ENCODE results near the gene SYNM.

The SYNM gene

DNA sequence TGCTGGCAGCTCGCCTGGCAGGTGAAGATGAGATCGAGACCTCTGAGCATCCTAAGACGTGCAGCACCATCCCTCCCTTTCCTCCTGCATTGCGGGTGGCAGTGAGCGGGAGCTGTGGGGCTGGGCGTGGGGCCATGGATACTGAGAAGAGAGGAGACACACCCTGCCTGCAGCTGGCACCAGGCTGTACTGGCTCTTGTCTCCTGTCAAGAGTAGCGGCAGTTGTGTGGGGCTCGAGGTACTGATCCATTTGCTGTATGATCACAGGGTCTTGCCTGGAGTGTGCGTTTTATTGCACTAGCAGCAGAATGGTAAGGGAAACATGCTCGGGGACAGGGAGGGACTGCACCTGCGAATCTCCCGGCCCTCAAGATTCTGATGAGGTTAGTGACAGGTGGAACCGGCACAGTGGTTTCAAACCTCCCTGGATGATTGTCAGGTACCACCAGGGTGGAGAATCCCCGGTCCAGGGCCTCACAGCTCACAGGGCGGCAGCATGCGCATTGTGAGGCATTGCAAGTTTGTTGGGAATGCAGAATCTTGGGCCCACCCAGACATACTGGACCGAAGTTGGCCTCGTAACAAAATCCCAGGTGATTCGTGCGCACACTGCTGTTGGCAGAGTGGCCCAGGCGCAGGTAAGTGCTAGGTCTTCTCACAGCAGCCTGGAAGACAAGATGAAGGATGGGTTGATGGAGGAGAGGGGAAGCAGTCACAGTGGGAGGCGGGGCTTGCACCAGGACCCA lies 14.1 kb downstream of the SYNM start:
- Histone ChIP-seq H3K9me3 (no peaks in the 10 kb centered on the region), H3K27me3 (peaks cover 28% of the 10 kb centered on the region), H3K36me3 (no peaks in the 10 kb centered on the region), H3K27ac (no peak overlapping the region), H3K4me3 (ENCODE audit: low read depth in 1 of 2, low read length in 1 of 2) (no peak overlapping the region), H3K4me1 (ENCODE audit: control insufficient read depth in 1 of 2, insufficient read depth in 1 of 2, low read depth in 1 of 2, low read length in 1 of 2) (no peaks in the 10 kb centered on the region)
- TF ChIP-seq, protein P1, sequence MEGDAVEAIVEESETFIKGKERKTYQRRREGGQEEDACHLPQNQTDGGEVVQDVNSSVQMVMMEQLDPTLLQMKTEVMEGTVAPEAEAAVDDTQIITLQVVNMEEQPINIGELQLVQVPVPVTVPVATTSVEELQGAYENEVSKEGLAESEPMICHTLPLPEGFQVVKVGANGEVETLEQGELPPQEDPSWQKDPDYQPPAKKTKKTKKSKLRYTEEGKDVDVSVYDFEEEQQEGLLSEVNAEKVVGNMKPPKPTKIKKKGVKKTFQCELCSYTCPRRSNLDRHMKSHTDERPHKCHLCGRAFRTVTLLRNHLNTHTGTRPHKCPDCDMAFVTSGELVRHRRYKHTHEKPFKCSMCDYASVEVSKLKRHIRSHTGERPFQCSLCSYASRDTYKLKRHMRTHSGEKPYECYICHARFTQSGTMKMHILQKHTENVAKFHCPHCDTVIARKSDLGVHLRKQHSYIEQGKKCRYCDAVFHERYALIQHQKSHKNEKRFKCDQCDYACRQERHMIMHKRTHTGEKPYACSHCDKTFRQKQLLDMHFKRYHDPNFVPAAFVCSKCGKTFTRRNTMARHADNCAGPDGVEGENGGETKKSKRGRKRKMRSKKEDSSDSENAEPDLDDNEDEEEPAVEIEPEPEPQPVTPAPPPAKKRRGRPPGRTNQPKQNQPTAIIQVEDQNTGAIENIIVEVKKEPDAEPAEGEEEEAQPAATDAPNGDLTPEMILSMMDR (IDR thresholded peaks at IDR 0.05), result no peak

DNA sequence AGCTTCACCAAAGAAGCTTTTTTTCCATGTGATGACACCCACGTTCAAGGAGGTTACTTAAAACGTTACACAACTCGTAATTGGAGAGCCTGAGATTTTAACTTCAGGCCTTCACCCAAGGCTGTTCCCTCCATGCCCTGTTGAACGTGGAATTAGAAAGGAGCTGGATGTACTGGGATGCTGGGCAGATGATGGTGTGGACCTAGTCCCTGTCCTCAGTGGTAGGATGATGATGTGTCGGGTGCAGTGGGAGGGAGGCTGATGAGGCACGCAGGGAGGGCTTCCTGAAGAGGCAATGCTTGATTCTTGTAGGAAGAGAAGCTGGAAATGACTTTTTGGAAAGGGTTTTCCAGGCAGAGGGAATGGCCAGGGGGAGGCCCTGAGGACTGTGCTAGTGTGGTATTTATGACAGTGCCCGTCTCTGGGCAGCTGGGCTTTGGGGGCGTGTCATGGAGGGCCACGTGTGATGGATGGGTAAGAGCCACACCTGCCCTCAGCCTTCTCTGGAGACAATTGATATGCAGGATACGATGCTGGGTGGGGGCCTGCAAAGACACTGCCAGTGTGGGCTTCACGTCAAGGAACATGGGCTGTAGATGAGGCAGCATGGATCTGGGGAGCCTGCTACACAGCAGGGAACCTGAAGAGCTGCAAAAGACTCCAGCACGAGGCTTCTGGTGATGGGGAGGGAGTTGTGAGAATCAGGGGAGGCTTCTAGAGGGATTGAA lies 15.3 kb downstream of the SYNM start:
- H3K4me3 ChIP-seq (ENCODE audit: low read depth in 1 of 2, low read length in 1 of 2), result no peak overlapping the region
- no peaks in the 10 kb centered on the region for H3K4me1 ChIP-seq (ENCODE audit: control insufficient read depth in 1 of 2, insufficient read depth in 1 of 2, low read depth in 1 of 2, low read length in 1 of 2)
- H3K9me3 ChIP-seq, result no peaks in the 10 kb centered on the region
- TF ChIP-seq, protein P1 (IDR thresholded peaks at IDR 0.05), result no peak
- no peak overlapping the region for H3K27ac ChIP-seq
- H3K27me3 ChIP-seq, result peaks cover 35% of the 10 kb centered on the region
- H3K36me3 ChIP-seq, result no peaks in the 10 kb centered on the region

DNA sequence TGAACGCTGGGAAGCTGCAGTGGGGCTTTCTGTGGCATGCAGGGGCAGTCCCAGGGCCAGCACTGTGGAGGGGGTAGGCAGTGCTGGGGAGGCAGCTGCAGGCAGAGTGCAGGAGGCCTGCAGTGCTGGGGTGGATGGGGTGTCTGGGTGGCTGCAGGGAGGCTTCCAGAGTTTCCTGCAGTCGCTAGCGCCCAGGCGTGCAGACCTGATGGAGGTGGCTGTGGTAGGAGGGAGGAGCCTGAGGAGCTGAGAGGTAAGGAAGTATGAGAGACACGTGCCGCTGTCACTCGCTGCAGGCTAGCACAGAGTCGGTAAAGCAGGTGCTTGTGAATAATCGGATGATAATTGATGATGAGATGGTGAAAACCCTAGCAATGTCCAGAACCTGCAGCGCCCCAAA lies 16.3 kb downstream of the SYNM start:
- Histone ChIP-seq H3K36me3 (no peaks in the 10 kb centered on the region), H3K4me3 (ENCODE audit: low read depth in 1 of 2, low read length in 1 of 2) (no peak overlapping the region), H3K27ac (no peak overlapping the region), H3K9me3 (no peaks in the 10 kb centered on the region), H3K27me3 (peaks cover 35% of the 10 kb centered on the region), H3K4me1 (ENCODE audit: control insufficient read depth in 1 of 2, insufficient read depth in 1 of 2, low read depth in 1 of 2, low read length in 1 of 2) (no peaks in the 10 kb centered on the region)
- TF ChIP-seq, protein P1 (IDR thresholded peaks at IDR 0.05), result no peak

DNA sequence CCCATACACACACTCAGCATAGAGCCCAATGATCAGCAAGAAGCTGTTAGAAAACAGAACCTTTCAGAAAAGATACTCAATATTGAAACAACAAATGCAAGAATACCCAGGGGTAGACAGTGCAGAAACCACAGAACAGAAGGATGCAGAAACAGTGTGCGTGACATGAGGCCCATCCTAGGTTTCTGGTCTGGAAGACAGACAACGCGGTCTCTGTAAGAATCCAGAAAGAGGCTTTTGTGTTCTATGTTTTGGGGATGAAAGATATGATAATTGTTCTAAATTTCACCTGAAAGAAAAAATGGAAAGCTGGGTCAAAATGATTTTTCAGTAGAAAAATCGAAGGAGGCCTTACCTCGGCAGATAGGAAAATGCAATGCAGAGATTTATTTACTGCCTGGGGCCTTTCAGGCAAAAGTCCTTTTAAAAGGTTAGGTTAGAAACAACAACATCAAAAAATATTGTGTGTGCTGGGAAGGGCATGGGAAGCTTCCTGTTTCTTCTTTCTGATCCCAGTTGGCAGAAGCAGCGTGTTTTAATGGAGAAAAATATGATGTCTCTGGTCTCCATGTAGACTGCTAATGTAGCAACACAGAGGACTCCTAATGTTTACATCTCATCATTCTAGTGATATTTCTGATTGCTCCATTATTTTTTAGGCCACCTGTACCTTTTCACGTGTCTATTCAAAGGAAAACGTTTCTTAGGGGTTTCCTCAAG lies 17.0 kb downstream of the SYNM start:
- no peaks in the 10 kb centered on the region for H3K36me3 ChIP-seq
- H3K4me1 ChIP-seq (ENCODE audit: control insufficient read depth in 1 of 2, insufficient read depth in 1 of 2, low read depth in 1 of 2, low read length in 1 of 2), result no peaks in the 10 kb centered on the region
- TF ChIP-seq, protein P1 (IDR thresholded peaks at IDR 0.05), result no peak
- H3K9me3 ChIP-seq, result no peaks in the 10 kb centered on the region
- peaks cover 35% of the 10 kb centered on the region for H3K27me3 ChIP-seq
- H3K4me3 ChIP-seq (ENCODE audit: low read depth in 1 of 2, low read length in 1 of 2), result no peak overlapping the region
- H3K27ac ChIP-seq, result no peak overlapping the region

DNA sequence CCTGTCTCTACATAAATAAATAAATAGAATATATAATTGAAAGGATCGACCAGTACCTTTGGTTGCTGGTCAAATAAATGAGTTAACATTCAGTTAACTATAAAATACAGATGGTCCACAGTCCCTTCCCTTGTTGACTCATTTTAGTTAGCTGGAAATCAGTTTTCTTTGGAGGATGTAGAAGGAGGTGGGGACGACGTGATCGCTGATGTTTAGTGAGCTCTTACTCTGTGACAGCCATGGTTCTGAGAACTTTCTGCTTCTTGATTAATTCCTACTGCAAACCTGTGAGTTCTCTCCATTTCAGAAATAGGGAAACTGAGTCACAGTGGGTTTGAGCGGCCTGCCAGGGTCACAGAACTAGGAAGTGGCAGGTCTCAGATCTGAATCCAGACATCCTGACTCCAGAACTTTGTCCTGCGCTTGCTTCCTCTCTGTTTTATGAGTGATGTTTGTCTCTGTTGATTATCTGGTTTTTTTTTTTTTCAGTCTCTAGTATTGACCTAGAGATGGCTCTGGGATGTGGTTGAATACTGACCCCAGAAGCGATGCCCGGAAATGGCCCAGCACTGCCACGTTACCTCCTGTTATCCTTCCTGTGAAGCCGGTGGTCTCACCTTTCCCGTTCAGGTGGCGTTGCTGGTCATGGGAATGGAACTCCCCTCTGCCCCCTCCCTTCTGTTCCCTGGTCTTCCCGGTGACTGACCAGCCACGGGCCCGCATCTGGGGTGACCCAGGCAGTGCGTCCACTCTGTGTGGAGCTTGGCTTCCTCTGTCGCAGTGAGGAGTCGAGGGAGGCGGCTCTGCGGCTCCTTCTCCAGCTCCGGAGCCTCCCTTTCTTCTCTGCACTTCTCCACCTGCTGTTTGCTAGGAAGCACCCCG lies 18.2 kb downstream of the SYNM start:
- TF ChIP-seq, protein P1 (IDR thresholded peaks at IDR 0.05), result no peak
- Histone ChIP-seq H3K27ac (no peak overlapping the region), H3K4me3 (ENCODE audit: low read depth in 1 of 2, low read length in 1 of 2) (no peak overlapping the region)

More for the DNA sequence above, 18.2 kb downstream of the SYNM start:
- no peaks in the 10 kb centered on the region for H3K4me1 ChIP-seq (ENCODE audit: control insufficient read depth in 1 of 2, insufficient read depth in 1 of 2, low read depth in 1 of 2, low read length in 1 of 2)
- no peaks in the 10 kb centered on the region for H3K36me3 ChIP-seq
- H3K27me3 ChIP-seq, result peaks cover 35% of the 10 kb centered on the region
- H3K9me3 ChIP-seq, result no peaks in the 10 kb centered on the region
